GM10847 (cell line): ENCODE measurements around the gene ZNF555.

Experiments
- POLR2A ChIP-seq: IDR thresholded peaks from 2 replicates; pipeline ENCODE4 v1.6.1; 2011; ENCODE audit not compliant: insufficient read length; ENCODE audit errors: extremely low read depth

The ZNF555 gene

GRCh38 chr19:2846180-2846894 is 5.1 kb downstream of the ZNF555 start:
- no peak for TF ChIP-seq POLR2A

GRCh38 chr19:2847507-2847906 is 6.2 kb downstream of the ZNF555 start:
- TF ChIP-seq POLR2A = no peak

DNA sequence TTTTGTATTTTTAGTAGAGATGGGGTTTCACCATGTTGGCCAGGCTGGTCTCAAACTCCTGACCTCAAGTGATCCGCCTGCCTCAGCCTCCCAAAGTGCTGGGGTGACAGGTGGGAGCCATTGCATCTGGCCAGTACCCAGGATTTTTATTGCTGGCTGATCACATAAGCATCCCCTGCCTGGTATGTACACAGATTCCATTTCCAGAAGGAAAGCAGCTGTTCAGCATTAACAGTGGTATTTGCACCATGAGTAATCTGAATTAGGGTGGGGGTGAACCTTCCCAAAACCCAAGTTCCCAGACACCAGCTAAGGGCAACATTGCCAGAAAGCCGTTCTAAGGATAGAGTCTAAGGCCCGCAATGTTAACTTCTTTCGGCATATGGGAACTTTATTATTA is 7.3 kb downstream of the ZNF555 start:
- no peak for TF ChIP-seq POLR2A

DNA sequence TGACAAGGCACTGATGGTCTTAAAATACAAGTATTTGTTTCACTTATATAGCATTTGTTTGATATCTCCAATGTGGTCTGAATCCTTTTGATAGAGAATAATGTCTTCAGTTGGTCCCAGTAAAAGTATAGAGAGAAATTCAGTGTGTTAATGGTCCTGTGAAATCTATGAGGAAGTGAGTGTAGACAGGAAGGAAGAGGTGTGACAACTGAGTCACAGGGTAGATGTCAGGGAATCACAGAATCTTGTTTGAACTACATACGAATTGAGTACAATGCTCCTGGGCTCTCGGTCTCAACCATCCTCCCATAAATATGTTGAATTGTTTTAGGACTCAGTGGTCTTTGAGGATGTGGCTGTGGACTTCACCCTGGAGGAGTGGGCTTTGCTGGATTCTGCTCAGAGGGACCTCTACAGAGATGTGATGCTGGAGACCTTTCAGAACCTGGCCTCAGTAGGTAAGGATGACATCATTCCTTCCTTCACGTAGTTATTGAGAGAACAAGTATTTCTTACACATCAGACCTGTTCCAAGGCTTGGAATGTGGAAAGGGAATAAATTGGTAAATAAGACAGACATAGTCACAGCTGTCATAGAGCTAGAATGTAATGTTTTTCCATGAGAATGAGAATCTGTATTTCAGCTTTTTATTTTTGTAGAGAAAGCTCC is 9.1 kb downstream of the ZNF555 start:
- no peak for TF ChIP-seq POLR2A

- TF ChIP-seq POLR2A = no peak
These were observed 11.3 kb downstream of the ZNF555 start for GRCh38 chr19:2852598-2852997.

DNA sequence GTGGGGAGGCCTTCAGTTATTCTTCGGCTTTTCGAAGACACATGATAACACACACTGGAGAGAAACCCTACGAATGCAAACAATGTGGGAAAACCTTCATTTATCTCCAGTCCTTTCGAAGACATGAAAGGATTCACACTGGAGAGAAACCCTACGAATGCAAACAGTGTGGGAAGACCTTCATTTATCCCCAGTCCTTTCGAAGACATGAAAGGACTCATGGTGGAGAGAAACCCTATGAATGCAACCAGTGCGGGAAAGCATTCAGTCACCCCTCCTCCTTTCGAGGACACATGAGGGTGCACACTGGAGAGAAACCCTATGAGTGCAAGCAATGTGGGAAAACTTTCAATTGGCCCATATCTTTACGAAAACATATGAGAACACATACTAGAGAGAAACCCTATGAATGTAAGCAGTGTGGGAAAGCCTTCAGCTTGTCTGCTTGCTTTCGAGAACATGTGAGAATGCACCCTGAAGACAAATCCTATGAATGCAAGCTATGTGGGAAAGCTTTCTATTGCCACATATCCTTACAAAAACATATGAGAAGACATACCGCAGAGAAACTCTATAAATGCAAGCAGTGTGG is 11.8 kb downstream of the ZNF555 start:
- no peak for TF ChIP-seq POLR2A

DNA sequence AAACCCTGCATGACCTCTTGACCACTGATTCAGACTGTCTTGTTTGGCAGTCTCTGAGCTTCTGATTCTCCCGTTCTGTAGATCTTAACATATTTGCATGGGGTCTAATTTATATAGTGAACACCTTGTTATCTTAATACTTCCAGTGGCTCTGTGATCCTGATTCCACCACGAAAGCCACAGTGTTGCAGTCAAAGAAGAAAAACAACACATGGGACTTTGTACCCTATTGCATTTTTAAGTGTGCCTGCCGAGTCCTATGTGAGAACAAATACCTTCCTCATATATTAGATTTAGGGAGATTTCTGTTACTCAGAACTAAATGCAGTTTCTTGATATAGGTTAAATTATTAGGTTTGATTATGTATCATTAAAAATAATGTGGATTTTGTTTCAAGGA is 13.6 kb downstream of the ZNF555 start:
- TF ChIP-seq POLR2A = no peak

- no peak for TF ChIP-seq POLR2A
These were observed 15.3 kb downstream of the ZNF555 start for GRCh38 chr19:2856457-2857050.

DNA sequence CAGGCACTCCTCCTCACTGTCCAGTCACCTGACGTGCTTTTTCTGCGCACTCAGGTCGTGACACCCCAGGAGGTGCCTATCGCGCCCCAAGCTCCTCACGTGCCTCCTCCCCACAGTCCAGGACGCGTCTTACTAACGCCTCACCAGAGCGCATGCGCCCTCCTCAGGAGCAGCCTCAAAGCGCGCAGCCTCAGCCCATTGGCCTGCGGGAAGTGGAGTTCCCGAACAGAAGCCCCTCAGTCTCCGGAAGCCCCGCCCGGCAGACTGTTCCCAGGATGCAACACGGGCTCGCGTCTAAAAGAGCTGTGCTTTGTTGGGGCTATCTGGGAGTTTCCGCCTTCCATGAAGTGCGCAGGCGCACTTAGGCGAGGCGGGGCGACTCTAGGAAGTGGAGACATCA is 17.6 kb downstream of the ZNF555 start:
- TF ChIP-seq POLR2A = no peak

GRCh38 chr19:2863816-2864215 is 22.5 kb downstream of the ZNF555 start:
- TF ChIP-seq POLR2A = no peak

- TF ChIP-seq POLR2A = no peak
These were observed 24.2 kb downstream of the ZNF555 start for GRCh38 chr19:2865334-2866100.

DNA sequence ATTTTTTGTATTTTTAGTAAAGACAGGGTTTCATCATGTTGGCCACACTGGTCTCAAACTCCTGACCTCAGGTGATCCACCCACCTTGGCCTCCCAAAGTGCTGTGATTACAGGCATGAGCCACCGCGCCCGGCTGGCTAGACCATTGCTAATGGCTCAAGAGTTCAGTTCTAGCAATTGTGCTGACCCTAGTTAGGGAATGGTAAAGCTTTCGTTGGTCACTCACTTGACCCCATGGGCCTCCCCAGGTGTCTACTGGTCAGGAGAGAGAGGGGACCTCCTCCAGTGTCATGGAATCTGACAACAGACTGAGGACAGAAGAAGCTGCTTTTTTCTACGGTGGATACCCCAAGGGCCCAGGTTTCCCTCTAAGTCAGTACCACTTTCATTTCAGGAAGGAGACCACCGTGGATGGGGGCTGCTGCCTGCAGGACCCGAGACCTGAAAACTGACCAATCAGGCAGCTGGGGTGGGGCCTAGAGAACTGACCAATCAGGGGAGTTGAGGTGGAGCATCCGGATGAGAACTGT is 25.3 kb downstream of the ZNF555 start:
- no peak for TF ChIP-seq POLR2A

GRCh38 chr19:2867025-2867991 is 26.0 kb downstream of the ZNF555 start, which contains the start of gene ZNF556:
Gene ZNF556, plus strand, starts transcription at chr19:2867335. Its CDS starts 87 bp downstream, at chr19:2867422.
- TF ChIP-seq POLR2A = no peak

- TF ChIP-seq POLR2A = no peak
These were observed 28.3 kb downstream of the ZNF555 start for GRCh38 chr19:2869618-2870017.
